HG02610 (cell line): Measurements from ENCODE around the gene UBL3.
A peak's percentile ranks its signal among the peaks of the same experiment; 100 is the strongest.

Experiments
- ATAC-seq: cut with Tn5 transposase; IDR thresholded peaks from one replicate; pipeline ENCODE4 v1.9.1; 2021; ENCODE audit warnings: mild to moderate bottlenecking, moderate library complexity; ENCODE audit not compliant: unreplicated experiment

The UBL3 gene

GRCh38 chr13:29761815-29762214 lies 88.6 kb downstream of the UBL3 start:
- ATAC-seq: no peak

- ATAC-seq: no peak
These were observed 89.3 kb downstream of the UBL3 start for GRCh38 chr13:29761160-29761559.

- no peak for ATAC-seq
These were observed 89.9 kb downstream of the UBL3 start for GRCh38 chr13:29760544-29760943.

GRCh38 chr13:29758531-29759114 lies 91.8 kb downstream of the UBL3 start:
- peak; percentile 90 for ATAC-seq

GRCh38 chr13:29756506-29756905 lies 93.9 kb downstream of the UBL3 start:
- no peak for ATAC-seq

GRCh38 chr13:29754473-29754806 lies 96.0 kb downstream of the UBL3 start:
- ATAC-seq: no peak

- ATAC-seq: no peak
These were observed 96.6 kb downstream of the UBL3 start for GRCh38 chr13:29753618-29754472.

- ATAC-seq: no peak
These were observed 98.2 kb downstream of the UBL3 start for GRCh38 chr13:29752175-29752574.

- no peak for ATAC-seq
These were observed 100.3 kb downstream of the UBL3 start for GRCh38 chr13:29750183-29750530.

- ATAC-seq: no peak
These were observed 100.8 kb downstream of the UBL3 start for GRCh38 chr13:29749401-29750182.

GRCh38 chr13:29748097-29748496 lies 102.3 kb downstream of the UBL3 start:
- ATAC-seq: no peak

GRCh38 chr13:29746148-29746677 lies 104.2 kb downstream of the UBL3 start:
- ATAC-seq: no peak

- ATAC-seq: no peak
These were observed 104.7 kb downstream of the UBL3 start for GRCh38 chr13:29745704-29746103.

- no peak for ATAC-seq
These were observed 107.1 kb downstream of the UBL3 start for GRCh38 chr13:29743201-29743786.

GRCh38 chr13:29740961-29741360 lies 109.5 kb downstream of the UBL3 start:
- no peak for ATAC-seq

GRCh38 chr13:29737061-29737460 lies 113.4 kb downstream of the UBL3 start:
- no peak for ATAC-seq

GRCh38 chr13:29733147-29733611 lies 117.2 kb downstream of the UBL3 start:
- ATAC-seq: no peak

GRCh38 chr13:29730253-29730652 lies 120.2 kb downstream of the UBL3 start:
- ATAC-seq: no peak

GRCh38 chr13:29722415-29722814 lies 128.0 kb downstream of the UBL3 start:
- ATAC-seq: no peak

GRCh38 chr13:29721766-29722165 lies 128.7 kb downstream of the UBL3 start:
- no peak for ATAC-seq

- no peak for ATAC-seq
These were observed 131.7 kb downstream of the UBL3 start for GRCh38 chr13:29718694-29719093.
